HUES64 (cell line): ENCODE data around the gene RGS12.

ENCODE experiments used
- H3K27ac ChIP-seq: 2 replicates; pipeline ENCODE4 v1.7.0; 2013; ENCODE audit warnings: low read depth, low read length, inconsistent platforms
- H3K27me3 ChIP-seq: 2 replicates; pipeline ENCODE4 v1.6.1; 2013; ENCODE audit warnings: mild to moderate bottlenecking, low read length; ENCODE audit not compliant: insufficient read depth
- H3K36me3 ChIP-seq: 2 replicates; pipeline ENCODE4 v1.6.1; 2013; ENCODE audit warnings: mild to moderate bottlenecking, low read length; ENCODE audit not compliant: insufficient read depth
- H3K4me1 ChIP-seq: 2 replicates; pipeline ENCODE4 v1.6.1; 2013; ENCODE audit warnings: mild to moderate bottlenecking, low read length, moderate library complexity; ENCODE audit not compliant: insufficient read depth
- H3K4me3 ChIP-seq: 2 replicates; pipeline ENCODE4 v1.5.1; 2013; ENCODE audit warnings: mild to moderate bottlenecking, low read length, moderate library complexity
- H3K9ac ChIP-seq: 2 replicates; pipeline ENCODE4 v1.6.1; 2013; ENCODE audit warnings: mild to moderate bottlenecking, low read depth, low read length
- H3K9me3 ChIP-seq: 2 replicates; pipeline ENCODE4 v1.6.1; 2013; ENCODE audit warnings: low read depth, low read length; ENCODE audit not compliant: insufficient read depth
- WGBS: fragments of 150-250, 120-280 bp; methylation state at CpG from one replicate; pipeline ENCODE4 v1.1.7; 2013; ENCODE audit warnings: missing lambda C conversion rate; 5-methylcytosine and 5-hydroxymethylcytosine counted together

The RGS12 gene

DNA sequence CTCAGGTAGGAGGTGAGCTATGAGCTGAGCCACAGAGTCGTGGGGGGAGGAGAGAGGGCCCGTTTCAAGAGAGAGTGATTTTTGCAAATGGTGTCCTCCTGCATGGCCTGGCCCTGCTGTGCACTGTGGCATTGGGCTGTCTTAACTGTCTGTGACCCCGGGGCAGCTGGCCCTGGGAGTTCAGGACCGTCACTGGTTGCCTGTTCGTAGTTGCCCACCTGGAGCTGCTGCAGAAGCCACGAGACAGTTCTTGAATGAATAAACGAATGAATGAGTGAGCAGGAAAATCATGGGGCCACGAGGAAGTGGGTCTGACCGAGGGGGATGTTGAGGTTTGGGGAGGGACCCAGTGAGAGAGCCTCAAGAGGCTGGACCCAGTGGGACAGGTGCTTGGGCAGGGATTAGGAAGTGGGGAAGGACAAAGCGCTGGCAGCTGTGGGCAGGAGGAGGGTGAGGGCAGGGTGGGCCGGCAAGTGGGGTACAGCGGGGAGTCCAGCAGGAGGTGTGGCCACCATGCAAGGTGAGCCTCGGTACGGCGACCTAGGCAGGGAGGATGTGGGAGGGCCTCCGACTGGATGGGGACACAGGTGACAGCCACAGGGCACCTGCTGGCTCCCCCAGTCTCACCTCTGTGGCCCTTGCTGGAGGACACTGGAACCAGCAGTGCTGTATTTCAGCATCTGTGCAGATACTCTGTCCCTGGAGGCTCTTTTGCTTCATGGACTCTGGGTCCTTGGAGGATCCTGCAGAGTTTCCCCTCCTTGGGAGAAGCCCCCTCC lies 10.2 kb downstream of the RGS12 start:
- no peak overlapping the region for H3K27ac ChIP-seq
- 85% methylated on average over 16 of the region's 16 CpGs for WGBS
- no peak overlapping the region for H3K9ac ChIP-seq
- H3K9me3 ChIP-seq: no peaks in the 10 kb centered on the region
- peaks cover 19% of the 10 kb centered on the region; the same call in 1 of the 2 replicates for H3K4me1 ChIP-seq
- H3K36me3 ChIP-seq: no peaks in the 10 kb centered on the region
- H3K27me3 ChIP-seq: no peaks in the 10 kb centered on the region
- H3K4me3 ChIP-seq: no peak overlapping the region

DNA sequence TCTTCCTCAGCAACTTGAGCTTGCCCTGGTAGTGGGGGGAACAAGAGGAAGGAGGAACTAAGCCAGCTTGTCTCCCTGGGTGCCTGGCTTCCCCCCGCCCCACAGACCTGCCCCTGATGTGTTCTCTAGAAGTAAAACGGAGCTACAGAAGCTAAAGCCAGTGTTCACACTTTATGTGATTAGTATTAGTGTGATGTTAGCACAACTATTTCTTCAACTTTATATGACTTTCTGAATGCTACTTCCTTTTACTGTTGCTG lies 10.7 kb downstream of the RGS12 start:
- 93% methylated on average over 2 of the region's 2 CpGs for WGBS
- Histone ChIP-seq H3K4me3 (no peak overlapping the region), H3K27ac (no peak overlapping the region), H3K36me3 (no peaks in the 10 kb centered on the region), H3K4me1 (peaks cover 19% of the 10 kb centered on the region; the same call in 1 of the 2 replicates), H3K9me3 (no peaks in the 10 kb centered on the region), H3K9ac (no peak overlapping the region), H3K27me3 (no peaks in the 10 kb centered on the region)

DNA sequence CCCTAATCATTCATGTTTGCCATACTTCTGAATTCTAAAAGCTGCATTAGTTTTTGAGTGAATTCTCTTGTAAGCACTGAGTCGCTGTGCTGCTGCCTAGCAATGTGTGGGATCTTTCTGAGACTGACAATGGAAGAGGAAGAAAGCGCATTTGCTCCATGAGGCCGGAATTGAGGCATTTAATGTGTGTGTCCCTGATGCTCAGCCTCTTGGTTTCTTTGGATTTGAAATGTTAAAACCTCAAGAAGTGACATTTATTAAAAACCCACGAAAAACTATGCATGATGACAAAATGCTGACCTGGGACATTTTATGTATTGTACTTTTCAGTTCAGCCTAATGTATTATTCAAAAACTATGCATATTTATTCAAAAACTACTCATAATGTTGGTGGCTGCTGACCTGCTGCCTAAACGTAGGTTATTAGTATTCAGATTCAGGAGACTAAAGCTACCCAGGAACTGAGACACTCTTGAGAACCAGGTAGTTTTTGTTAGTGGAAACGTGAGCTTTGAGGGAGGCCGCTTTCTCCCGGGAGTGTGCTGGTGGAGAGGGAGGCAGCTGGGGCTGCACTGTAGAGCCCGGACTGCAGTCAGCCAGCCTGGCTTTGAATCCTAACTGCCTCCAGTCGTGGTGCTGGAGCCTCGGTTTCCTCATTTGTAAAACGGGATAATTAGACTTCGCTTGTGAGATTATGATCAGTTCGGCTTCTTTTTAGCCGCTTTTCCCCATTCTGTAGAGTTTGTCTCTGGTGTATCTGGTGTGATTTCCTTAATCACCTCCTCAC lies 11.3 kb downstream of the RGS12 start:
- peaks cover 19% of the 10 kb centered on the region; the same call in 1 of the 2 replicates for H3K4me1 ChIP-seq
- no peak overlapping the region for H3K4me3 ChIP-seq
- 82% methylated on average over 15 of the region's 15 CpGs for WGBS
- no peaks in the 10 kb centered on the region for H3K27me3 ChIP-seq
- no peaks in the 10 kb centered on the region for H3K36me3 ChIP-seq
- no peaks in the 10 kb centered on the region for H3K9me3 ChIP-seq
- no peak overlapping the region for H3K9ac ChIP-seq
- H3K27ac ChIP-seq: no peak overlapping the region

DNA sequence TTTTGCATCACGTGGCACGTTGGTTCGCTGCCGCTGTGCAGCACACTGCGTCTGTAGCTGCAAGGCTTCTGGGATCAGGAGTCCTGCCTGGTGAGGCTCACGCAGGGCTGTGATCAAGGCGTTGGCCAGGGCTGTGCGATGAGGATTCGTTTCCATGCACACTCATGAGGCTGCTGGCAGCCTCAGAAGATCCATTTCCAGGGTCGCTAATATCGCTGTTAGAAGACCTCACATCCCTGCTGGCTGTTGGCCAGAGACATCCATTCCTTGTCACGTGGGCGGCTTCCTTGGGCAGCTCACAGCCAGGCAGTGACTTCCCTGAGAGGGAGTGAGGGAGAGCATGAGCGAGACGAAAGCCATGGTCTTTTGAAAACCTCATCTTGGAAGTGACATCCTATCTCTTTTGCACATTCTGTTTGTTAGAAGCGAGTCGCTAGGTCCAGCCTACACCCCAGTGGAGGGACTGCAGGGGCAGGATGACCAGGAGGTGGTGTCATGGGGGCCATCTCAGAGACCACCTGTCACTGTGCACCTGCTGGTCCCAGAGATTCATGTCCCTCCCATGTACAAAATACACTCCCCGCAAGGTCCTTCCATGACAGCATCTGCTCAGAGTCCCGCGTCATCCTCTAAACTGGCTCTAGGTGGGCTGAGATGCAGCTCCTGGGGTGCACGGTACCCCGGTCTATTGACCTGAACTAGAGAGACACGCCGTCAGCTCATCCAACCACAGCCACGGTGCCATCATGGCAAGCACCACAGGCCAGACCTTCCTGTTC lies 12.2 kb downstream of the RGS12 start:
- no peak overlapping the region for H3K9ac ChIP-seq
- 93% methylated on average over 25 of the region's 25 CpGs for WGBS
- H3K4me3 ChIP-seq: no peak overlapping the region
- no peaks in the 10 kb centered on the region for H3K36me3 ChIP-seq
- no peaks in the 10 kb centered on the region for H3K27me3 ChIP-seq
- no peaks in the 10 kb centered on the region for H3K9me3 ChIP-seq
- peaks cover 19% of the 10 kb centered on the region; the same call in 1 of the 2 replicates for H3K4me1 ChIP-seq
- H3K27ac ChIP-seq: no peak overlapping the region

DNA sequence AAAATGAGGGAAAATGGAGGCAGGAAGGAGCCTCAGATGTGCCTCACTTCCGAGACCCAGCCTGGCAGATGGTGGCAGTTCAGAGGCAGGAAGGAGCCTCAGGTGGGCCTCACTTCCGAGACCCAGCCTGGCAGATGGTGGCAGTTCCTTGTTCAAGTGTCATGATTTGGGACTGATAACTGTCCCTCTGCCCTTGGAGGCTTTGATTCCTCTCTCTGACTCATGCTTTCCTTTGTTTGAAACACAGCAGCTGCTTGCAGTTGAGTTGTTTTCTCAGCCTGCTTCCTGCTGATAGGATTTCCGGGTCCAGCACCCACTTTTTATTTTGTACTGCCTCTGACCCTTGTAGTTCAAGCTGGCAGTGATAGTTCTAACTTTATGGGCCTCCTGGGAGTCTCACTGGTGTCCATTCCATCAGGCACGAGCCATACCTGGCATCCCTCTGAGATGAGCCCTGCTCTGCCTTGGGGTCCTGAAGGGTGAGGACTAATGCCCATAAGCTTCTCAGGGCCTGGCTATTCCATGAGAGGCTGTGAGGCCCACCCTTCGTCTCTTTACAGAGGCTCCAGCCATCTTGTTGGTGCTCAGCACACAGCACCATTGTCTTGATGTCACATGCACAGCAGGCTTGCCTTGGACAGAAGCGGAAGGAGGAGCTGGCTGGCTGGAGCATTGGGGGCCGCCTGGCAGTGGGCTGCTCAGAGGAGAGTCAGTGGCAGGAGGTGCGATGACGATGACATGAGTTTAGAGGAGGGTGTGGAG lies 13.0 kb downstream of the RGS12 start:
- 83% methylated on average over 9 of the region's 9 CpGs for WGBS
- H3K4me3 ChIP-seq: no peak overlapping the region
- no peaks in the 10 kb centered on the region for H3K9me3 ChIP-seq
- H3K4me1 ChIP-seq: peaks cover 19% of the 10 kb centered on the region; the same call in 1 of the 2 replicates
- H3K36me3 ChIP-seq: no peaks in the 10 kb centered on the region
- H3K27me3 ChIP-seq: no peaks in the 10 kb centered on the region
- no peak overlapping the region for H3K9ac ChIP-seq
- H3K27ac ChIP-seq: no peak overlapping the region

DNA sequence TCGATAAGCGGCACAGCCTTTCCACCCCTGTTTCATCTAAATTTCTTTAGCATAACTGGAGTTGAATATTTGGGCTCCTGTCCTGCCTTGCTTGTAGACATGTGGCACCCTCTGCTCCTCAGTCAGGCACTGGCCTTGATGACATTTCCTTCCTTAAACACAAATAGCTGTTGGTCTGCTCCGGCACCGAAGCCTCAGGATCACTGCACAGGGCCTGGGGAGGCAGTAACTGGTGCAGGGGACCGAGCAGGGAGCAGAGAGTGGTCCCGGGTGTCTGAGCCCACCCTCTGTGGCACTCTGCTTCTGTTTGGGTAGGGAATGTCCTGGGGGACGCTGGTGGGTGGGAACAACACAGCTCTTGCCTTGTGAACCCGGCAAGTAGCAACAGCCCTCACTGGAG lies 13.6 kb downstream of the RGS12 start:
- no peak overlapping the region for H3K27ac ChIP-seq
- no peaks in the 10 kb centered on the region for H3K36me3 ChIP-seq
- 89% methylated on average over 8 of the region's 8 CpGs for WGBS
- H3K9me3 ChIP-seq: no peaks in the 10 kb centered on the region
- no peak overlapping the region for H3K4me3 ChIP-seq
- H3K27me3 ChIP-seq: no peaks in the 10 kb centered on the region
- H3K4me1 ChIP-seq: peaks cover 19% of the 10 kb centered on the region; the same call in 1 of the 2 replicates
- H3K9ac ChIP-seq: no peak overlapping the region

DNA sequence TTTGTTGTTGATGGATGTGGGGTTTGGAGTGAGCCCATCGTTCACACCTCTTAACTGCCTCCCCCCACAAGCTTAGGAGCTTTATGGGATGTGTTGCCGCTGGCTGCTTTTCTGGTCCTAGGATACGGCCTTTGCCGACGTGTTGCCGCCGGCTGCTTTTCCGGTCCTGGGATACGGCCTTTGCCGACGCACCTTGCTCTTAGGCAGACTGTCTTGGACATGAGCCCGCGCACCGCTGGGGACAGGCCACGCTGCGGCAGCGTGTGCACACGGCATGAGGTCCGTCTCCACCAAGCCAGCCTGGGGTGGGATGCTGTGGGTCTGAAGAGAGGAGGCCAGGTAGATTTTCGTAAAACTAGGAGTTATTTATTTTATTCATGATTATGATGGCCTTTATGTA lies 14.2 kb downstream of the RGS12 start:
- no peak overlapping the region for H3K27ac ChIP-seq
- no peaks in the 10 kb centered on the region for H3K9me3 ChIP-seq
- H3K36me3 ChIP-seq: no peaks in the 10 kb centered on the region
- H3K4me3 ChIP-seq: no peak overlapping the region
- 95% methylated on average over 18 of the region's 20 CpGs for WGBS
- H3K9ac ChIP-seq: no peak overlapping the region
- H3K27me3 ChIP-seq: no peaks in the 10 kb centered on the region
- peaks cover 19% of the 10 kb centered on the region; the same call in 1 of the 2 replicates for H3K4me1 ChIP-seq

DNA sequence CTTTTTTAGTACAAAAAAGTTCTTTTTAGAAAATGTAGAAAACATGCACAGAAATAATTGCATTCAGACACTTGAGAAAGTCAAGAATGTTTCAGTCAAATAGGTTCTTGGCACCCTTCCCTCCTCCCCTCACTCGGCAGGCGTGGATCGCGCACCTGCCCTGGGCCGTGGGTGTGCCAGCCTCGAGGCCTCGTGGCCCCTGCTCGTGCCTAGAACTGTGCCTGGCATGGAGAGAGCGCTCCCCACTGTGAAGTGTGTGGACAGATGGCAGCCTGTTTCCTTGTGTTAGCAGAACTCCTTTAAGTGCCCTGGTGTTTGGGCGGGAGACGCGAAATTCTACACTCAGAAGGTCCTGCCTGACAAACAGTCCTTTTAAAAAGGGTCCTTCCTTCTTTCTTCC lies 14.7 kb downstream of the RGS12 start:
- no peaks in the 10 kb centered on the region for H3K9me3 ChIP-seq
- no peak overlapping the region for H3K4me3 ChIP-seq
- H3K27ac ChIP-seq: no peak overlapping the region
- H3K9ac ChIP-seq: no peak overlapping the region
- peaks cover 19% of the 10 kb centered on the region; the same call in 1 of the 2 replicates for H3K4me1 ChIP-seq
- WGBS: 97% methylated on average over 12 of the region's 12 CpGs
- H3K27me3 ChIP-seq: no peaks in the 10 kb centered on the region
- H3K36me3 ChIP-seq: no peaks in the 10 kb centered on the region

DNA sequence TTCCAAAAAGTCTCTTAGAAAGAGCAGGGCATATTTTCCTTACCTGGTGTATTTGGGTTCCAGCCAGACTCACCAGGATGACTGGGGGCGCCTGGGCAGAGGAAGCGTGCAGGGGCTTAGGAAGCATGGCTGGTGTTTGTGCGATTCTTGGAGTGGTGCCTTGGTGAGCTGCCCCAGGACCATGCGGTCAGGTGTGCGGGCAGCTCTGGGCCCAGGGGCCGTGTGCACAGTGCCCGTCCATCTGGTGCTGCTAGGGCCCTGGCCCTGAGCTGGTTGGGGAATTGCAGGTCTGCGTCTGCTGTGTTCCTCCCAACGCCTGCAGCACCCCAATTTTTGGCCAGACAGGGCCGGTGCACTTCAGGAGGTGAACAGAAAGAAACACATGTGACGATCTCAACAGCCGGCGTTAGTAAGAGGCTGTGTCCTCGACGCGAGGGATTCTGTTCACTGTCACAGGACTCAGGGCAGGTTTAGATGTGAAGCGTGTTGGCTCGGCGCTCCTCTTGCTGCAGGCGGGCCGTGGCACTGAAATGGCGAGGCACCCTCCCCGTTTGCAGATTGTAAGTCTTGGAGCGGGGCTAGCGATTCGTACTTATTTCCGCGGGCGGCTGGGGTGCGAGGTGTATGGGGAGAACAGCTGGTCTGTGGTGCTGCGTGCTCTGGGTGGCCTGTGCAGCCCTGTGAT lies 15.2 kb downstream of the RGS12 start:
- no peaks in the 10 kb centered on the region for H3K9me3 ChIP-seq
- H3K27ac ChIP-seq: no peak overlapping the region
- H3K9ac ChIP-seq: no peak overlapping the region
- 94% methylated on average over 31 of the region's 31 CpGs for WGBS
- peaks cover 19% of the 10 kb centered on the region; the same call in 1 of the 2 replicates for H3K4me1 ChIP-seq
- H3K27me3 ChIP-seq: no peaks in the 10 kb centered on the region
- H3K36me3 ChIP-seq: no peaks in the 10 kb centered on the region
- H3K4me3 ChIP-seq: no peak overlapping the region

DNA sequence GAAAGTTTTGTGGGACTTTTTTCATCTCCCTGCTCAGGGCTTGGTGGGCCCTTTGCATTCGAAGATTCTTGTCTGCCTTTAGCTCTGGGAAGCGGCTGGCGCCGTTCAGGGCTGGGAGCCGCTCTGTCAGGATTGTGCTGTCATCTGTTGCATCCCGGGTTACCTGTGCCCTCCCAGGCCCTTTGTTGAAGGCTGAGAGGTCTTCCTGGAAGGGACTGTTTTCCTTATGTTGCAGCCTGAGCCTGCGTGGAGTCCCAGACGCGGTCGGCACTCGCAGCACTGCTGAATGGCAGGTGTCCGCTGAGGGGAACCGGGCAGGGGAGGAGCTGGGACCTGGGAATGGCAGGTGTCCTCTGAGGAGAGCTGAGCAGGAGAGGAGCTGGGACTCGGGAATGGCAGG lies 15.9 kb downstream of the RGS12 start:
- H3K9ac ChIP-seq: no peak overlapping the region
- H3K4me1 ChIP-seq: peaks cover 17% of the 10 kb centered on the region; the same call in 1 of the 2 replicates
- H3K36me3 ChIP-seq: no peaks in the 10 kb centered on the region
- no peaks in the 10 kb centered on the region for H3K9me3 ChIP-seq
- no peak overlapping the region for H3K27ac ChIP-seq
- no peak overlapping the region for H3K4me3 ChIP-seq
- 92% methylated on average over 14 of the region's 14 CpGs for WGBS
- no peaks in the 10 kb centered on the region for H3K27me3 ChIP-seq
